Stomach smooth muscle (tissue), 2 donors: ENCODE results near the gene B4GALNT3.
"Not testable (repeated sequence)": the region's sequence is repeated elsewhere in the genome, so short reads cannot be mapped to it uniquely, and the experiment has no call there.

Experiments
- H3K27ac ChIP-seq: one replicate; pipeline ENCODE4 v1.7.0; 2013; ENCODE audit warnings: mild to moderate bottlenecking, low read length, inconsistent platforms
- H3K27me3 ChIP-seq, 2 donors: one replicate each; pipeline ENCODE4 v1.7.0; 2013; ENCODE audit warnings: low read length in 2 of 2; ENCODE audit not compliant: insufficient read depth in 2 of 2, control insufficient read depth in 1 of 2
- H3K36me3 ChIP-seq, 2 donors: one replicate each; pipeline ENCODE4 v1.7.0; 2013; ENCODE audit warnings: low read length in 2 of 2; ENCODE audit not compliant: control insufficient read depth in 2 of 2, insufficient read depth in 2 of 2
- H3K4me1 ChIP-seq: one replicate; pipeline ENCODE4 v1.7.0; 2013; ENCODE audit warnings: low read length; ENCODE audit not compliant: control insufficient read depth, insufficient read depth
- H3K4me3 ChIP-seq, 2 donors: one replicate each; pipeline ENCODE4 v1.7.0; 2013; ENCODE audit warnings: low read length in 2 of 2
- H3K9ac ChIP-seq, 2 donors: one replicate each; pipeline ENCODE4 v1.7.0; 2013; ENCODE audit warnings: low read length in 2 of 2, mild to moderate bottlenecking in 1 of 2
- H3K9me3 ChIP-seq, 2 donors: one replicate each; pipeline ENCODE4 v1.7.0; 2013; ENCODE audit warnings: low read length in 2 of 2; ENCODE audit not compliant: control insufficient read depth in 2 of 2
- donor health status: healthy.
- donor health status: Pancreatic carcinoma.

B4GALNT3 gene

DNA sequence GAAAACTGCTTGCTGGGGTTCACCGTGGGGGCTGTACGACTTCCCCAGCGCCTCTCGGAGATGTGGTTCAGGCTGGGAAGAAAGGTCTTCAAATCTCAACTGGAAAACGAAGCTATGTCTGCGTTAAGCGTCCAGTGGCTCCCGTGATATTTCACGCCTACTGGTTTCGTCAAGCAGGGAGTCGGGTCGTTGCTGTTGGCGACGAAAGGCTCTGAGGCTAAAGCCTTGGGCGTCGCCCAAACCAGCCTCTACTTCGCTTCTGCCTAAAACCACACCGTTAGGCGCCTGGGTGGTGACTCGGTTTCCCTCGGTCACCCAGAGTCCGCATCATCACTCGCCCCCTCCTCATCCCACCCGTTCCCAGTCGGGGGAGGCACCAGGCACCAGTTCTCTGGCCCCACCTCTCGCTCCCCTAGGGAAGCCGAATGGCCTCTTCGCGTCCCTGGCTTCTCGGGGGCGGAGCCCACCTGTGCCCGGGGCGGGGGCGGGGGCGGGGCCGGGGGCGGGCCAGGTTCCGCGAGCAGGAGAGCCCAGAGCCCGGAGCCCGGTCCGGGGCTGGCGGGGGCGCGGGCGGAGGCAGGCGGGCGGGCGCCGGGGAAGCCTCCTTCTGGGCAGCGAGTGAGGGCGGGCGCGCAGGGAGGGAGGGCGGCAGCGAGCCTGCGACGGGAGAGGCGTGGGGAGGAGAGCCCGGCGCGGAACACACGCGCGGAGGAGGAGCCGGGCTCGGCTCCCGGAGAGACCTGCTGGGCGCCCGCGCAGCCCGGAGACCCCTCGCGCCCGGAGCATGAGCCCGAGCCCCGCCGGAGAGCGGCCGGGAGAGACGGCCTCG lies at the start of gene B4GALNT3:
TSS of gene B4GALNT3 (plus strand) at position 510 of the 829 bp plus-strand sequence. CDS start 438 bp downstream, outside the sequence.
- peaks cover 15 to 20% of the 10 kb centered on the region in 2 donors for H3K27me3 ChIP-seq
- peak within 1 kb of the TSS; percentile 47 to 72 for H3K4me3 ChIP-seq
- no peaks in the 10 kb centered on the region for H3K36me3 ChIP-seq
- H3K9ac ChIP-seq: peak within 1 kb of the TSS in 1 of 2 donors; percentile 21
- H3K27ac ChIP-seq: no peak within 1 kb of the TSS
- H3K9me3 ChIP-seq: no peaks in the 10 kb centered on the region
- H3K4me1 ChIP-seq: peaks cover 9% of the 10 kb centered on the region

- peaks cover 17 to 24% of the 10 kb centered on the region in 2 donors for H3K36me3 ChIP-seq
These were observed 44.9 kb upstream of the B4GALNT3 start for GRCh38 chr12:414859-415258.

DNA sequence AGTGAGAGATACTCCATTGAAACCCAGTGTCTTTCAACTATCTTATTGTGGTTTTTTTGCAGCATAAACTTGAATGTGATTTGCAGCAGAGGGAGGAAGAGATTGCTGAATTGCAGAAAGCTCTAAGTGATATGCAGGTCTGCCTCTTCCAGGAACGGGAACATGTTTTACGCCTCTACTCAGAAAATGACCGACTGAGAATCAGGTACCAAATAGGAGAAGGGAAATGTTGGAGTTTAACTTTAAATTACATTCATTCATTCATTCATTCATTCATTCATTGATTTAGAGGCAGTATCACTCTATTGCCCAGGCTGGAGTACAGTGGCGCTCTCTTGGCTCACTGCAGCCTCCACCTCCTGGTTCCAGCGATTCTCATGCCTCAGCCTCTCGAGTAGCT lies 41.3 kb upstream of the B4GALNT3 start:
- Histone ChIP-seq H3K36me3 (peaks cover 16 to 19% of the 10 kb centered on the region in 2 donors), H3K4me1 (no peaks in the 10 kb centered on the region), H3K27me3 (no peaks in the 10 kb centered on the region), H3K4me3 (no peak overlapping the region), H3K9ac (no peak overlapping the region), H3K27ac (no peak overlapping the region), H3K9me3 (no peaks in the 10 kb centered on the region)

More at GRCh38 chr12:414859-415258, 44.9 kb upstream of the B4GALNT3 start:
- no peak overlapping the region for H3K9ac ChIP-seq
- no peak overlapping the region for H3K27ac ChIP-seq
- H3K4me1 ChIP-seq: no peaks in the 10 kb centered on the region
- H3K27me3 ChIP-seq: no peaks in the 10 kb centered on the region
- no peaks in the 10 kb centered on the region for H3K9me3 ChIP-seq
- H3K4me3 ChIP-seq: no peak overlapping the region

DNA sequence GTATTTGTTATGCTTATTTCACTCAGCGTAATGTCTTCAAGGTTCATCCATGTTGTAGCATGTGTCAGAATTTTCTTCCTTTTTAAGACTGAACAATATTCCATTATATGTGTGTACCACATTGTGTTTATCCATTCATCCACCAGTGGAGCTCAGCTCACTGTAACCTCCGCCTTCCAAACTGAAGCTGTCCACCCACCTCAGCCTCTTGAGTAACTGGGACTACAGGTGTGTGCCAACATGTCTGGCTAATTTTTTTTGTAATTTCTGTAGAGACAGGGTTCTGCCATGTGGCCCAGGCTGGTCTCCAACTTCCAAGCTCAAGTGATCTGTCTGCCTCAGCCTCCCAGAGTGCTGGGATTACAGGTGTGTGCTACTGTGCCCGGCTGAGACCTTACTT lies 37.2 kb upstream of the B4GALNT3 start:
- no peaks in the 10 kb centered on the region for H3K27me3 ChIP-seq
- H3K9ac ChIP-seq: no peak overlapping the region
- H3K36me3 ChIP-seq: peaks cover 9 to 15% of the 10 kb centered on the region in 2 donors
- no peaks in the 10 kb centered on the region for H3K9me3 ChIP-seq
- no peak overlapping the region for H3K4me3 ChIP-seq
- no peaks in the 10 kb centered on the region for H3K4me1 ChIP-seq
- no peak overlapping the region for H3K27ac ChIP-seq

GRCh38 chr12:435737-436136 lies 24.0 kb upstream of the B4GALNT3 start:
- H3K27ac ChIP-seq, H3K4me1 ChIP-seq, H3K4me3 ChIP-seq, H3K27me3 ChIP-seq, H3K9ac ChIP-seq, H3K36me3 ChIP-seq, H3K9me3 ChIP-seq: not testable (repeated sequence)

DNA sequence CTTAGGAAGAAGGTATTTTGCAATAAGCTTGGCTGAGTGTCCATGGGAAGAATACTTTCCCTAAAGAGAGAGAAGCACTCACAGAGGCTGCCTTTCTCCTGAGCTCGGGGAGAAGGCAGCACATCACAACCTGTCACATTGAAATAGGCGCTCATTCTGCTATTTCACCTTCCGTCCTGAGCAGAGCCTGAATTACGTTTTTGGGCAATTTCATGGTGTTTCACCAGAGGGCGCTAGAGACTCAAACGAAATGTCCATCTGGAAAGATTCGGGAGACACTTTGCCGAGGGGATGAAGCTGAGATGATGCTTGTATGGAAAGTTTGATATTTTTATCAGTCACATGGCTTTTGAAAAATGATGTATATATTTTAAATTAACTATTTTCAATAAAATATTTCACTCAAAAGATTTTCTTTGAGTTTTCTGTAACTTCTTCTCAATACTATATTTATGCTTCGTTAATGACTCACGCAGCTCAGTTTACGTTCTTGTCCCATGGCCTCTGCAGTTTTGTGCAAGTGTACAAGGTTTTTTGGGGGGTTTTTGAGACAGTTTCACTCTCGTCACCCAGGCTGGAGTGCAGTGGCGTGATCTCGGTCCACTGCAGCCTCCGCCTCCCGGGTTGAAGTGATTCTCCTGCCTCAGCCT lies 17.4 kb upstream of the B4GALNT3 start:
- no peaks in the 10 kb centered on the region for H3K9me3 ChIP-seq
- no peak overlapping the region for H3K4me3 ChIP-seq
- no peaks in the 10 kb centered on the region for H3K36me3 ChIP-seq
- H3K9ac ChIP-seq: no peak overlapping the region
- no peak overlapping the region for H3K27ac ChIP-seq
- H3K27me3 ChIP-seq: peaks cover 0 to 3% of the 10 kb centered on the region in 2 donors
- no peaks in the 10 kb centered on the region for H3K4me1 ChIP-seq

GRCh38 chr12:447141-447540 lies 12.6 kb upstream of the B4GALNT3 start:
- Histone ChIP-seq H3K27me3 (peaks cover 12 to 18% of the 10 kb centered on the region in 2 donors), H3K9me3 (no peaks in the 10 kb centered on the region), H3K4me1 (no peaks in the 10 kb centered on the region), H3K9ac (no peak overlapping the region), H3K27ac (no peak overlapping the region), H3K4me3 (no peak overlapping the region), H3K36me3 (no peaks in the 10 kb centered on the region)

DNA sequence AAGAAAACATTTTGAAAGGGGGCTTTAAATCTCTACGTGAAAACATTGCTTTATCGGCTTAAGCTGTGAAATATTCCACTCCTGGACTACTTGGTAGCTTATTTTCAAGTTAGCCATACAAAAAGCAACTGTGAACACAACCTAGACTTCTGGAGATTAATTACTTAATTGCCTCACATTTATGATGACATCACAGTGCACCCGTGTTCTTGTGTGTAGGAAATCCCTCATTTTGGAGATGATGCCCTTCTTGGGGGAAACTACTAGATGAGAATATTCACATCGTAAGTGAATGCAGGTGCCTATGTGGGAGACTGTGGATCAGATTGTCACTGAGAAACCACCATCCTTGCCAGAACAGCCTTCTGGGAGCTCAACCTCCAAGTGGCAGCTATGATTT lies 10.5 kb upstream of the B4GALNT3 start:
- Histone ChIP-seq H3K9ac (no peak overlapping the region), H3K4me3 (no peak overlapping the region), H3K9me3 (no peaks in the 10 kb centered on the region), H3K36me3 (no peaks in the 10 kb centered on the region), H3K27ac (no peak overlapping the region), H3K4me1 (no peaks in the 10 kb centered on the region), H3K27me3 (peaks cover 12 to 20% of the 10 kb centered on the region in 2 donors)

DNA sequence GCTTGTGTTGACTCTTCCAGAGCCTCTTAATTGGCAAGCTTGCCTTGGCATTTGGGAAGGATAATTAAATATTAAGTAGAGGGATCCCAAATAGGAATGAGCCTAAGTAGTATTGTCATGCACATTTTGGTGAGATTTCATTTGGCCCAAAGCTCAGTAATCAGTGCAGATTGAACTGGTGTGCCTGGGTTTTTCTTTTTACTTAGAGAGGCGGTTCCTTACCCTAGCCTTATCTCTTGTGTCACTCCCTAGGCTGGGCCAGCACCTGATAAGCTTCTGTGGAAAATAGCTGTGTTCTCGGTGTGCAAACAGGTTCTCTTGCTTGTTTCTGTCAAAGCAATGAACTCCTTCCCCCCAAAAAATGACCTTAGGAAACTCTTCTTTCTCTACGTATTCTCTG lies 9.3 kb upstream of the B4GALNT3 start:
- no peaks in the 10 kb centered on the region for H3K4me1 ChIP-seq
- no peaks in the 10 kb centered on the region for H3K9me3 ChIP-seq
- no peak overlapping the region for H3K9ac ChIP-seq
- H3K27ac ChIP-seq: no peak overlapping the region
- no peaks in the 10 kb centered on the region for H3K36me3 ChIP-seq
- peaks cover 12 to 20% of the 10 kb centered on the region in 2 donors for H3K27me3 ChIP-seq
- no peak overlapping the region for H3K4me3 ChIP-seq

GRCh38 chr12:452667-453210 lies 7.0 kb upstream of the B4GALNT3 start:
- Histone ChIP-seq H3K36me3 (no peaks in the 10 kb centered on the region), H3K4me1 (no peaks in the 10 kb centered on the region), H3K27ac (no peak overlapping the region), H3K9ac (no peak overlapping the region), H3K27me3 (peaks cover 15 to 16% of the 10 kb centered on the region in 2 donors), H3K9me3 (no peaks in the 10 kb centered on the region), H3K4me3 (no peak overlapping the region)
